ENCODE results near the gene SAMD4A.

SAMD4A gene

DNA sequence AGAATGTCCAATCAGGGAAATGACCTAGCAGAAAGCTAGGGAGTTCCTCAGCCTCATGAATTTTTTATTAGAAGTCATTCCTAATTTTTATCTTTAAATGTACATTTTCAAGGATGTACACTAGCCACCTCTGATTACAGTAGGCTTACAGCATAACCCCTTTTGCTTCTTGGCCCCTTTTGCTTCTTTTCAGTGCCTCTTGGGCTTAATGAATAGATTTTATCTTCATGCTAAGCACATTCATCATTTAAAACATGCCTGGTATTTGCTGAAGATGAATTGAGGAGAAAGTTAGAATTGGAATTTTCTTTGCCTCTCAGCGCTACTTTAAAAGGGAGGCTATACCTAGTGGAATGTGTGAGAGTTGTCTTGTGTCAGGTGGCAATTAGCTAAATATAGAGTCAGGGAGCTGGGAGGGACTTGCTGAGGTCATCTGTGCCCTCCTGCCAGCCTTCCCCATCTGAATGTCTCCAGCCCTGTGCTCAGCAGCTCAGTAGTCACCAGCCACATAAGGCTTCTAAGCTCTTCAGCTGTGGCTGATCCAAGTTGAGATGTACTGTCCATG, 132.1 kb downstream of the SAMD4A start:
- DNase-seq (ENCODE audit: low read depth in 2 of 2, low spot score in 1 of 2): no peak

DNA sequence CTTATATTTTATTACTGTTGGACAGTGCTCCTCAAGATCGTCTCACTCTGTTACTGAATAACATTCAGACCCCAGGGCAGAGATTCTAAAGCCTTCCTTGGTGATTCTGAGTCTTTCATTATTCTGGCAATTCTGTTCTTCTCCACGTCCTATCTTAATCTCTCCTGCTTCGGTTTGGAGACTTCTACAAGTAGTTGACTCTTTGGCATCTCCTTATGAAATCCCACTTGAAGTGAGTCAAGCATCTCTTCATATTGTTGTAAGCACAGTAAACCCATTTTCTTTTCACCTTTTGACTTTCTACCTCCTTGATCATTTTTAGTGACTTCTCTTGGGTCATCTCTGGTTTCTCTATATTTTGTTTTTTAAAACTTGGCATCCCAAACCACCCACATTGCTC, 132.8 kb downstream of the SAMD4A start:
- DNase-seq (ENCODE audit: low read depth in 2 of 2, low spot score in 1 of 2): no peak

DNA sequence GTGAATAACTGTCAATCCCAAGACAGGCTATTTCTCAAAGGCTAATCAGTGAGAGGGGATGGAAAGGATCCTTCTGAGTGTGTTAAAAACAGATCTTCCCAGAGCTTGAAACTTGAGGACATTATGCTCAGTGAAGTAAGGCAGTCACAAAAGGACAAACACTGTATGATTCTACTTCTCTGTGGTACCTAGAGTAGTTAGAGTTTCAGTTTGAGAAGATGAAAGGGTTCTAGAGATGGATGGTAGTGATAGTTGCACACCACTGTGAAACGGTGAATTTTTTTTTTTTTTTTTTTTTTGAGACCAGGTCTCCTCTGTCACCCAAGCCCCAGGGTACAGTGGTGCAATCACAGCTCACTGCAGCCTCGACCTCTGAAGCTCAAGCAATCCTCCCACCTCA, 133.8 kb downstream of the SAMD4A start:
- no peak for DNase-seq (ENCODE audit: low read depth in 2 of 2, low spot score in 1 of 2)

DNA sequence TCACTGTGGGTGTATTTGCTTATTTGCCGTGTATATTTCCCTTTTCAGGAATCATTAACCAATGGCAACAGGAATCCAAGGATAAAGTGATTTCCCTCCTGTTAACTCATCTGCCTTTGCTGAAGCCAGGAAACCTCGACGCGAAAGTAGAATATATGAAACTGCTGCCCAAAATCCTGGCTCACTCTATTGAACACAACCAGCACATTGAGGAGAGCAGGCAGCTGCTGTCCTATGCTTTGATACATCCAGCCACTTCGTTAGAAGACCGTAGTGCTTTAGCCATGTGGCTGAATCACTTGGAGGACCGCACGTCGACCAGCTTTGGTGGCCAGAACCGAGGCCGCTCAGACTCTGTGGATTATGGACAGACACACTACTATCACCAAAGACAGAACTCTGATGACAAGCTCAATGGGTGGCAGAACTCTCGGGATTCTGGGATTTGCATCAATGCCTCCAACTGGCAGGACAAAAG, 135.1 kb downstream of the SAMD4A start:
- no peak for DNase-seq (ENCODE audit: low read depth in 2 of 2, low spot score in 1 of 2)

DNA sequence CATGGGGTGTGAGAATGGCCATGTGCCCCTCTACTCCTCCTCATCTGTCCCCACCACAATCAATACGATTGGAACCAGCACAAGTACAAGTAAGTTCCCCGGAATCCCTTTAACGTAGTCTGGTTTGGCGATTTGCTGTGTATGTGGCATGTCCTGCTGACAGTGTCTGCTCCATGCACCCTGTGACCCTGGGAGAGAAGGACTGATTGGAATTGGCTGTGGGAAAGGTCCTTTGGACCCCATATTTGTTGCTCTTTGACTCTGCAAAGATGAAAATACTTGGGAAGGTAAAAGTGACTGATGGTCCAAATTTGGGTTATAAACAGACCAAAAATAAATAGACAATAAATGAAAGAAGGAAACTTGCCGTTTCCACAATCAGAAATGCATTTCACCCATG, 135.6 kb downstream of the SAMD4A start:
- no peak for DNase-seq (ENCODE audit: low read depth in 2 of 2, low spot score in 1 of 2)

DNA sequence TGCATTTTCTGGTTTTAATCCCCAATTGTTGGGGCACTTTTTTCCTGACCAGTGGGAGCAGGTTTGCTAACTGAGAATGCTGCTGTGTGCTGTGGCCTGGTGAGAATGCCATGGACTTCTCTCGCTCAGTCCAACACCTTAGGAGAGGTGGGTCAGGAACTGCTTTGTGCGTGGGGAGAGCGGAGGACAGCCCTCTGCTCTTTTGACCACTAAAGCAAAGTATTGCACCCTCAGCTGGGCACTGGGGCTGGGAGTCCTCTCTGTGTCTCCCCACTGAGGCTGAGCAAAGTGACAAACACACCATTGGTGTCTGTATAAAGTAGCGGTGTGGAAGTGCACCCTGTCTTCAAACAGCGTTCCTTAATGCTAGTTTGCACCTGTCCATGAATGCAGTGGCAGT, 136.2 kb downstream of the SAMD4A start:
- DNase-seq (ENCODE audit: low read depth in 2 of 2, low spot score in 1 of 2): no peak

DNA sequence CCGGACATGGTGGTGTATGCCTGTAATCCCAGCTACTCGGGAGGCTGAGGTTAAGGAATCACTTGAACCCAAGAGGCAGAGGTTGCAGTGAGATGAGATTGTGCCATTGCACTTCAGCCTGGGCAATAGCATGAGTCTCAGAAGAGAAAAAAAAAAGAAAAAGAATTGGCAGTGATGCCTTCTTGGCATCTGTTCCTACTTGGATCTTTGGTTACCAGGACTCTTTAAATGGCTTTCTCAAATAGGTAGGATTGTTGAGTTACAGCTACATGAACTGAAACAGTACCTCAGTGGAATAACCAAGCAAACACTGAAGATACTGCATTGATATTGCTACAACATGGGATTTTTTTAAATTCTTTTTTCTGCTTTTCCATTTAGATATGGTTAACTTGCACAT, 136.8 kb downstream of the SAMD4A start:
- DNase-seq (ENCODE audit: low read depth in 2 of 2, low spot score in 1 of 2): no peak

DNA sequence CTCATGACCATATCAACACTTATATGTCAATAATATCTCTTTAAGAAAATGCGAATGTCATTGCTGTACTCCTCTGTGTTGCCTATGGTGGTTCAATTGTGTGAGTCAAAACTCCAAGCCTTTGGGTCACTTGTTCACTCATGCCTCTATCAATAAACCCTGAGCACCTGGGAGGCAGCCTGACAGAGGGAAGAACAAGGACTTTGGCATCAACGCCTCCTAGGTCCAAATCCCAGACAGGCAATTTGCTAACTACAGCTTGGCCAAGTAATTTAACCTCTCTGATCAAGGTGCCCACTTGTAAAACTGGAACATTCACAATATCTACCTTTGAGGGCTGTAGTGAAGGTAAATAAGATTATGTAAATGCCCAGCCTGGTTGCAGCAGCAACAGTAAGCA, 137.8 kb downstream of the SAMD4A start:
- DNase-seq (ENCODE audit: low read depth in 2 of 2, low spot score in 1 of 2): no peak

DNA sequence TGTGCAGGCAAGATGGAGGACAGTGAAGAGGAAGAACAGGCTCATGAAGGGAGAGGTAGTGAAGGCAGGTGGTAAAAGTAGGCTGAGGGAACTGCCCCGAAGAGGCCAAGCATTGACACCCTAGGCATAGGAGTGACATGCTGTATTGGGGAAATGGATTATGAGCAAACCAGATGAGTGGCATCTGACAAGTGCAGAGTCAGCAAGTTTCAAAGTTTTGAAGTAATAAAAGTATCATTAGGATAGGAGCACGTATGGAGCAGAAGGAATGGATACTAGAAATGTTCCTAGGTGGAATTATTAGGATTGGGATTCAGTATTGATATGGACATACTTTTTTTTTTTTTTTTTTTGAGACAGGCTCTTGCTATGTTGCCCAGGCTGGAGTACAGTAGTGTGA, 139.8 kb downstream of the SAMD4A start:
- no peak for DNase-seq (ENCODE audit: low read depth in 2 of 2, low spot score in 1 of 2)

DNA sequence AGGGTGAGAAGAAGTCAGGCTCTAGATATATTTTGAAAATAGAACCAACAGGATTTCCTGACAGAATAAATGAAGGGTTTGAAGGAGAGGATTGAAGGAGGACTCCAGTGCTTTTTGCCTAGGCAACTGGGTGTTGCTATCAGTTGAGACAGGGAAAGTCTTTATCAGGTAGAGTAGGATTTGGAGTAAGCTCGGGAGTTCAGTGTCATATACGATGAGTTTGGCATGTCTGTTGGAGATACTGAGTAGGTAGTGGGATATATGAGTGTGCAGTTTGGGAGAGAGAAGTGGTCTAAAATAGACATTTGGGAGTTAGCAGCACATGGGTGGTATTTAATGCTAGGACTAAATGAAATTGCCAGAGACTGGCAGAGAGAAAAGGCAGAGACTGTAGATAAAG, 141.2 kb downstream of the SAMD4A start:
- no peak for DNase-seq (ENCODE audit: low read depth in 2 of 2, low spot score in 1 of 2)

DNA sequence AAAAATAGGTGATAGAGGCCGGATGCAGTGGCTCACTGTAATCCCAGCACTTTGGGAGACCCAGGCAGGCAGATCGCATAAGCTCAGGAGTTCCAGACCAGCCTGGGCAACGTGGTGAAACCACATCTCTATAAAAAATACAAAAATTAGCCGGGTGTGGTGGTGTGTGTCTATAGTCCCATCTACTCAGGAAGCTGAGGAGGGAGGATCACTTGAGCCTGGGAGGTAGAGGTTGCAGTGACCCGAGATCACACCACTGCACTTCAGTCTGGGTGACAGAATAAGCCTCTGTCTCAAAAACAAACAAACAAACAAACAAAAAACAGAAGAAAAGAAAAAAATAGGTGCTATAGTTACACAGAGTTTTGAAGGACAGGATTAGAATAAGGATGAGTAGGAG, 142.1 kb downstream of the SAMD4A start:
- no peak for DNase-seq (ENCODE audit: low read depth in 2 of 2, low spot score in 1 of 2)

DNA sequence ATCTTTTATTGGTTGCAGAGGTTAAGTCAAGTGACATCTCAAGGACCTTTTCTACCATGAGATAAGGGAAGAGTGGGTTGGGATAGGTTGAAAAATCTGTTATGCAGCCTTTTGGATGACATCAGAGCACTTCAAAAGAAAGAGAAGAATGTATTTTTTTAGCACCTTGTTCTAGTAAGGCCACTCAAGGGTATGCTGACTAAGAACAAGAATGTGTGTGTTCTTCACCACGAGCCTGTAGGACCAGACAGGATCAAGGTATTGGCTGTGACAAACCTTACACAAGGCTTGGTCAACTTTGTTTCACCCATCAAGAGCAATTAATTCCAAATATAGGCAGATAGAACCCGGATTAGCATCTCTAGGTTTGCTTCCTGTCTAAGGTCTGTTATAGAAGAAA, 142.5 kb downstream of the SAMD4A start:
- no peak for DNase-seq (ENCODE audit: low read depth in 2 of 2, low spot score in 1 of 2)

DNA sequence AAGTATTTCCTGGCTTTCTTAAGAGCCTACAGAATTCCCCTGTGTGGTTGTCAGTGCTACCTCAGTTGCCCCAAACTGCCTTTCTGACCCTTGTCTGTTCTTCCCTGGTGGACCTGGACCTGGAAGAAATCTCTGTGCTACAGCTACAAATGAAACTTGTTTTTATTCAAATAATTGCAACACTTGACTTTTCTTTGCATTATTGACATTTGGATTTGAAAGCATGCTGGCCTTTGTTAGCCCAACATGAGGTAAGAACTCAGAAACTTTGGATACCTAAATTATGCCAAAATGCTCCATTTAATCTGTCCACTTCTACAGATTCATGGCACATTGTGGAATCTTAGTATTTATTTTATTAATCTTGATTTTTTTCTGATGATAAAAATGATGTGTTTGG, 142.9 kb downstream of the SAMD4A start:
- DNase-seq (ENCODE audit: low read depth in 2 of 2, low spot score in 1 of 2): no peak

DNA sequence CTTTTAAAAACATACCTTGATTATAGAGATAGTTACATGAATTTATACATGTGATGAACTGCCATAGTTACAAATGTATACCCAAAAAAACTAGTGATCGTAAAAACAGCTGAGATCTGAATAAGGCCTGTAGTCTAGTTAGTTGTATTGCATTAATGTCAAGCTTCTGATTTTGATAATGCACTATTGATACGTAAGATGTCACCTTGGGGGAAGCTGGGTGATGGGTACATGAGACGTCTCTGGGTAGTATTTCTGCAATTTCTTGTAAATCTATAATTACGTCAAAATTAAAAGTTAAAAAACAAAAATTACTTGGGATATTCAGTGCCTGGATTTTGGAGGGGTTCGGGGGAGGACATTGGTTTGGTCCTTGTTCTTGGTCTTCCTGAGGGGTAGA, 144.4 kb downstream of the SAMD4A start:
- no peak for DNase-seq (ENCODE audit: low read depth in 2 of 2, low spot score in 1 of 2)

DNA sequence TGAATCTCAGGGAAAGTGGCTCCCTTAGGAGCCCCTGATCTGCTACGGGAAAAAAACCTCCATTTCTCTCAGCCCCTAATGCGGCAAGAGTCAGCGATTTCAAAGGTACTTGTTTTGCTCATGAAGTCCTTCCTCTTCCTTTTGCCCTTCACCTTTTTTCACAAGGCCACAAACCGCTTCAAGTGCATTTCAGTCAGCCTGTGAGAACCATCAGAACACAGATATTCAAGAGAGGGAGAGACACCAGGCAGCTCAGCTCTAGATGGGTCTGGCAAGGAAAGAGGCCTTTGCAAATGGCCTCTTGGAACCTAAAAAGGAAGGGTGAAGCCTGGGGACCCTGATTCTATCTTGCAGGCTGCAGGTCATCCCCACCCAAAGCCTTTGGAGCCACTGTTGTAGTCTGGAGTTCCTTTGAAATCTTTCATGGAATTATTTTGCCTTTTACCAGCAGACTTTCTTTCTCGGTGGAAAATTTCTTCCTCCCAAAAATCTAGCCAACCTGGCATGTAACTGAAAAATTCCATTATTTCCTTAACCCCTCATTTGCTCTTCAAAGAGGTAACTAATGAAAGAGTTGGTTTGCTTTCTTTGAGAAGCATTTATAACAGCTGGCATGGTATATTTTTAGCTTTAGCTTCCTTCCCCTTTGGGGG, 145.0 kb downstream of the SAMD4A start:
- DNase-seq (ENCODE audit: low read depth in 2 of 2, low spot score in 1 of 2): no peak

DNA sequence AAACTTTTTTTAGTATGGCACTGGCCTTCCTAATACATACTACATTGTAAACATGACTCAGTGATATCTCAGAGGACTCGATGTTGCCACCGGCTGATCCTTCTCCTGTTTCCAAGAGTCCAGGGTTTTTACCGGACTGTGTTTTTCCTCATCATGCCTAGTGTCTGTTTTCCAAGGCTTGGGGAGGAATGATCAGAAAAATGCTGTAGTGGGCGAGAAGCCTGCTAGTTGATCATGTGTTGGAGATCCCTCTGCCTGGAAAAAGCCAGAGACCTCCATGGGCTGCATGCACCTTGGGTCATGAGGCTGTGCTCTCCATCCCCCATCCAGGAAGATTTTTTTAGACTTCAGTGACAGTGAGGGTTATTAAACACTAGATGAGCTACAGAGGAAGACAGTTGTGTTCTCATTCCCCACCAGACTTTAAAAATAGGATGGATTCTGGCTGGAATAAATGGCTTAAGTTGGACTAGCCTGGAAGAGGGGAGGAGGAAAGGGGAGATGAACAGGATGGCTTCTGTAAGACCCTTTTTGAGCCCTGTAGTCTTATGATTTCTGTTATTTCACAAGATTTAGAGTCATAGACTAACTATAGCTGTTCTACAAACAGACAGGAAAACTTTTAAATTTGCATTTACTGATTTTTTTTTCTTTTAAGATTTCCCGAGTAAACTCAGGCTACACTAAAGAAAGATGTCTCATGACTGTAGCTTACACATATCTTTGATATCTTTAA, 145.7 kb downstream of the SAMD4A start:
- no peak for DNase-seq (ENCODE audit: low read depth in 2 of 2, low spot score in 1 of 2)

DNA sequence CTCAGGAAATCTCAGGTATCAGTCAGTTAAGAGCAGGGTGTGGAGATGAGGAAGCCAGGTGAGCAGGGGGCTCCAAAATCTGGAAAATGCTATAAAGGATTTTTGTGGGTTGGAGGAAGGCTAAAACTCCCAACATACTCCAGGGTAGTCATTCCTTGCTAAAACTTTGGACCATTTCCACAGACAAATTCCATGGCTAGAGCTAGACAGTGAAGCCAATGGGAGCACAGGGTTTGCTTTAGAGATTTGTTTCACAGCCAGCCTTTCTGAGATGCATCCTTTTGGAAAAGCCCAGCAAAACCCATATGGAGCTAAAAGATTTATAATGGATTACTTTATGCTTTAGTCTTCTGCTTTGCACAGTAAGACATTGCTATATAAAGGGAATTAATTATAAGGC, 146.5 kb downstream of the SAMD4A start:
- no peak for DNase-seq (ENCODE audit: low read depth in 2 of 2, low spot score in 1 of 2)

DNA sequence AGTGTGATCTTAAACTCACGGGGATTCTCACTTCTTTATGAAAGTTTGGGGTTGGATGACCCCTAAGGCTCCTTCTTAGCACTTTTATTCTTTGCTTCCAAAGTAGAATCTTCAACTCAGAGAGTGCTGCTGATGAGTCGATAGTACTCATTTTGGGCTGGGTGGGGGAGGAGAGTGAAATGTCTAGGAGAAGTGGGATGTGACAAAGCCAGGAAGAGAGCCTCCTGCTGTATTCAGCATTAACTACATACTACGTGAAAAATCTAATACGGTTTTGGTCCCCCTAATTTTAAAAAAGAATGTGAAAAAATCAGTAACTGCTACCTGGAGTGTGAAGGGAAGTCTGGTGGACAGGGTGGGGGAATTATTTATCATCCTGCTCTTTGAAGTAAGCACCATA, 148.3 kb downstream of the SAMD4A start:
- no peak for DNase-seq (ENCODE audit: low read depth in 2 of 2, low spot score in 1 of 2)

DNA sequence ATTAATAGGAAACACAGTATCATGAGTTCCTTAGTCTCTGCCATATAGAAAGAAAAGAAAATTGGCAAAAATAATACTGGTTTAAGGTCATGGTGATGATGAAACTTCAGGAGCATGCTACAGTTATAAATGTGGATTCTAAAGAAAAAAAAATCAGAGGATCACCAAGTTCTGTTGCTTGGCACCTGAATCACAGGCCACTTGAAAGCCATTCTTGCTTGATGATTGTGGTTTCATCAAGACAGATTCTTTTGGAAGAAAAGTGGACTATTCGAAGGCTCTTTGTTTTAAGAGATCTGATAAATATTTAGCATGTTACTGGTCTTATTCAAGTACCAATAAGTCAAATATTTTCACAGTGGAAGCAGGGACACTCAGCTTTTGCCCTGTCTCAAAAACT, 148.9 kb downstream of the SAMD4A start:
- DNase-seq (ENCODE audit: low read depth in 2 of 2, low spot score in 1 of 2): no peak

DNA sequence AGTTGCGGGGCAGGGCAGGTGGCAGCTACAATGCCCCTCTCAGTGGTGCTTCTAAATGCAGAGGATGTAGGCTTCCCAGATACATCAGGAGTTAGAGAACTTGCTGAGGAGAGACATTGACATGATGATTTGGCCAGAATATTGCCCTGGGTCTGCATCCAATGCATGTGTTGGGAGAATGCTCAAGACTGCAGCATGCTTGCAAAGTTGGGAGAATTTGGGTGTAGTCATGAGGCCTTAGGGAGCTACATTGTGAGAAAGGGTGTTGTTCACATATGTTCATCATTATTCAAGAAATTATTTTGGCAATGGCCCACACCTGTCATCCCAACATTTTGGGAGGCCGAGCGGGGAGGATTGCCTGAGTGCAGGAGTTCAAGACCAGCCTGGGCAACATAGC, 149.9 kb downstream of the SAMD4A start:
- DNase-seq (ENCODE audit: low read depth in 2 of 2, low spot score in 1 of 2): no peak

DNA sequence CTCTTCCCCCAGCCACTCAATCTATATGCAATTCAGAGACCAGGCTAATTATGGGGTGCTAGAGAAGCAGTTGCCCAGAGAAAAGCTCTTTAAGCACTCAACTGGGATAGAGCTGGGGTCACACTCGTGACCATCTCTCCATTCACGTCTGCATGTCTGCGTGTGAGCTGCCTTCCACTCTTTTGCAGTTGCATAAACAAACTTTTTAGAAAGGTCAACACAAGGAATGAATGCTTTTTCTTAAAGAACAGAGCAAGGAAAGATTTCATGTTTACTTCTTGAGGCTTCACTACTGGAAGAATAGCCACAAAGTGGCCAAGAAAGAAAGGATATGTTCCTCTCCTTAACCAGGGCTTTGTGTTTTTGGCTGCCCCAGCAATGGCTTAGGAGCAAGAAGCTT, 151.1 kb downstream of the SAMD4A start:
- DNase-seq (ENCODE audit: low read depth in 2 of 2, low spot score in 1 of 2): no peak

DNA sequence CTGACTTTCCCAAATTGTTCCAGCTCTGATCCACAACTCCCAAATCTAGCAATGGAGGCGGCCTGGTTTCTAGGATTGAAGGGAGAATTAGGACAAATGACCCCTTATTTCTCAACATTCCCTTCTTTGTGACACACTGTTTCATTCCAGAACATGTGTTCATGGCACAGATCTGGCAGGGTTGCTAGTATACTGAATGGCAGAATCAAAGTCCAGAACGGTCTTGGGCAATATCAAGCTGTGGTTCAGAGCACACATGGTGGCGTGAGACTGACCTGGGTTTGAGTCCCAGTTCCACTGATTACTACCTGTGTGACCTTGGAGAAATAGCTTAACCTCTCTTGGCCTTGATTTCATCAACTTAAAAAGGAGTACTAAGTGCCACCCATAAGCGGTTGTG, 152.5 kb downstream of the SAMD4A start:
- DNase-seq (ENCODE audit: low read depth in 2 of 2, low spot score in 1 of 2): no peak

All from stimulated activated CD8-positive, alpha-beta memory T cell treated with anti-CD3 and anti-CD28 coated beads, Interleukin-4, amount 100 ng/mL, for 4 hours (primary cell).